ENCODE data around the gene CYP2B6.
"Not testable (repeated sequence)": the region's sequence is repeated elsewhere in the genome, so short reads cannot be mapped to it uniquely, and the experiment has no call there.

The CYP2B6 gene

DNA sequence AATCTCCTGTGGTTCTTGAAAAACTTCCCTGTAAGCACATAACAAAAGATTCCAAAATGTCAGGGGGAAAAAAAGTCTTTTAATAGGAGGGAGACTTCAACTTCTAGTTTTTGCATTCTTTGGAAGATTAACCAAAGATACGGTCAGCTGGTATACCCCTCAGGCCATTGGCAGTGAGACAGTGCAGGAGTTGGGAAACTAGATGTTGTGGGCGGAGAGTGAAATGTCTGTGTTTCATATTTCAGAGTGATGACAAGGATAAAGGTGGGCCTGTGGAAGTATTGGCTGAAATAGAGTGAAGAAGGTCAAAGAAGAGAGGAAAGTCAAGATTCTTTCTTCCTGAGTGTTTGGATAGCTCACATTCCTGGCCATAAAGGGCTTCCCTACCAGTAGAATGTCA is 40.8 kb downstream of the CYP2B6 start:
- no peak for DNase-seq (ENCODE audit: low read depth)

DNA sequence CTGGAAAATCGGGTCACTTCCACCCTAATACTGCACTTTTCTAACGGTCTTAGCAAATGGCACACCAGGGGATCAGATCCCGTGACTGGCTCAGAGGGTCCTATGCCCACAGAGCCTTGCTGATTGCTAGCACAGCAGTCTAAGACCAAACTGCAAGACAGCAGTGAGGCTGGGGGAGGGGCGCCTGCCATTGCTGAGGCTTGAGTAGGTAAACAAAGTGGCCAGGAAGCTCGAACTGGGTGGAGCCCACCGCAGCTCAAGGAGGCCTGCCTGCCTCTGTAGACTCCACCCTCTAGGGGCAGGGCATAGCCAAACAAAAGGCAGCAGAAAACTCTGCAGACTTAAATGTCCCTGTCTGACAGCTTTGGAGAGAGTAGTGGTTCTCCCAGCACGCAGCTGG is 42.2 kb downstream of the CYP2B6 start:
- DNase-seq (ENCODE audit: low read depth): not testable (repeated sequence)

DNA sequence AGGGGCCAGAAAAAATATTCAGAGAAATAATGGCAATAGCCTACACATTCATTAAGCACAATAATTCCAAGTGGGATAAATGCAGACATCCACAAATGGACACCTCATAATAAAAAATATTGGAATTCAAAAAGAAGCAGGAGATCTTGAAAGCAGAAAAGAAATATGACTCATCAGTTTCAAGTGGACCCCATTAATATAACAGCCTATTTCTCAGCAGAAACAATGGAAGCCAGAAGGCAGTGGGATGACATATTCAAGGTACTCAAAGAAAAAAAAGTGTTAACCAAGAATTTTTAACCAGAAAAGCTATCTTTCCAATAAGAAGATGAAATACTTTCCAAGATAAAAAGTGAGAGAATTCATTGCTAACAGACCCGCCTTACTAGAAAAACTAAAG is 48.7 kb downstream of the CYP2B6 start:
- DNase-seq (ENCODE audit: low read depth): no peak

DNA sequence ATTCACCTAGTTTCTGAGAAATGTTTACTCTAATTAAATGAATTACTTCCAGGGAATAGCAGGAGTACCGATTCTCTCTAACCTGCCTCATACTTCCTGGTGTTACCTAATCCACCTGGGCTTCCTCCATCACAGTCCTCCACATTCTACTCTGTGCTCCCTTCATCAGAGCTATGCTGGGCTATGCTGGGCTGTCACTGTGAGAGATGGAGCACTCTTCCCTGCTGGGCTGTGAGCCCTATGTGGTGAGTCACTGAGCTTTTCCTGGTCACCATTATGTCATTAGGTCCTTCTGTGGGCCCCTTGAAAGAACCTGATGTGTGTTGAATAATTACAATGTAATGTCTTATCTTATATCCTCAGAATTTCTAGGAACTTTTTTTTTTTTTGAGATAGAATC is 54.0 kb downstream of the CYP2B6 start:
- not testable (repeated sequence) for DNase-seq (ENCODE audit: low read depth)

DNA sequence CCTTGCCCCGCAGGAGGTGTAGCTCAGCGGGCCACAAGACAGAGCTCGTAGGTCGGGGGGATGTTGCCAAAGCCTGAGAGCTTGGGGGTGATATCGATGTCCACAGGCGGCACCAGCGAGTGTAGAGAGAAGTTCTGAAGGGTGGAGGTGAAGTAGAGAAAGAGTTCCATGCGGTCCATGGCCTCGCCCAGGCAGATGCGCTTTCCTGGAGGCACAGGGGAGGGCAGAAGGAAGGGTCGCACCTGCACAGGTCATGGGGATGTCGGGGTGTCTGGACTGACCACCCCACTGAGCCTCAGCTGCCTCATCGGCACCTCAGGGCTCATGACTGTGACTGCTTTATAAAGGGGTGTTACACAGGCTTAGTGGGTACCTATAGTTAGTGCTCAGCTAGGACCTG is 59.3 kb downstream of the CYP2B6 start:
- no peak for DNase-seq (ENCODE audit: low read depth)

DNA sequence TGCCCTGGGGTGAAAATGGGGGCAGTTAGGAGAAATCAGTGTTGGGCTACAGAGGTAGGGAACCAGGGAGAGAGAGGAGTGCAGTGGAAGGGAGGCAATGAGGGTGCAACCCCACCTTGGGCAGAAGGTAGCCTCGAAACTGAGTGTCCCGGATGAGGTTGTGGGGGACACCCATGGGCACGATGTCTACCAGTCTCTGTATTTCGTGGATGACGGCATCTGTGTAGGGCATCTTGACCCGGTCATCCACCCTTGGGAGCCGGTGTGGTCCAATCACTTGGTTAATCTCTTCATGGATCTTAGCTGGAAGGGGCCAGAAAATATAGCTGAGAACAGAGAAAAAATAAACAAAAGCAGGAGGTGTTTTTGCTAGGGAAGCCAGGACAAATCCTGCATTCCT is 61.1 kb downstream of the CYP2B6 start:
- not testable (repeated sequence) for DNase-seq (ENCODE audit: low read depth)

DNA sequence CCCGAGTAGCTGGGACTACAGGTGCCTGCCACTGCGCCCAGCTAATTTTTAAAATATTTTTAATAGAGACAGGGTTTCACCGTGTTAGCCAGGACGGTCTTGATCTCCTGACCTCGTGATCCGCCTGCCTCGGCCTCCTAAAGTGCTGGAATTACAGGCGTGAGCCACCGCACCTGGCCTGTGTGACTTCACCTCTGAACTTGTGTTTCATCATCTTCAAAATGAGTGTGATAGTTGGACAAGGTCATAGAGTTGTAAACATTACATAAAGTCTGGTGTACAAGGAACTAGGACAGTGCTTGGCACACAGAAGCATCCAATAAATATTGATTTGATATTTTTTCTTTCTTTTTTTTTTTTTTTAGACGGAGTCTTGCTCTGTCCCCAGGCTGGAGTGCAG is 62.2 kb downstream of the CYP2B6 start:
- not testable (repeated sequence) for DNase-seq (ENCODE audit: low read depth)

DNA sequence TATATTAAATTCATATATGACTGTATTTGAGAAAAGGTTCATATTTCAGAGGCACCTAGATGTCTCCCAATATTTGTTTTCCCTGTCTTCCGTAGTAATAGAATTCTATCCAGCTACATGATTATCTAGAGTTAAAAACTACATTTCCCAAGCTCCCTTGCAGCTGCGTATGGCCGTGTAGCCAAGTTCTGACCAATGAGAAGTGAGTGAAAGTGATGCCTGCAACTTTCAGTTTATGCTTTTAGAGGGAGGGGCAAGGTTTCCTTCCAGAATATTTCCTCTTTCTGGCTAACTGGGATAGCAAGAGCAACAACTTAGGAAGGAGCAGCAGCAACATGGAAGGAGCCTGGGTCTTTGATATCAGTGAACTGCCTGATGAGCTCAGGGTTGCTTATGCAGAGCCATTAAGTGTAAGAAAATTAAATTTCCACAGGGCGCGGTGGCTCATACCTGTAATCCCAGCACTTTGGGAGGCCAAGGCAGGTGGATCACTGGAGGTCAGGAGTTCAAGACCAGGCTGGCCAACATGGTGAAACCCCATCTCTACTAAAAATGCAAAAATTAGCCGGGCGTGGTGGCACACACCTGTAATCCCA is 74.0 kb downstream of the CYP2B6 start:
- no peak for DNase-seq (ENCODE audit: low read depth)
